ENCODE measurements around the gene RNU2-1.
"Not testable (repeated sequence)": the region's sequence is repeated elsewhere in the genome, so short reads cannot be mapped to it uniquely, and the experiment has no call there.

RNU2-1 gene

GRCh38 chr17:43233877-43234276, at the start of gene RNU2-1:
Gene RNU2-1 (minus strand): TSS chr17:43233977.
- not testable (repeated sequence) for ATAC-seq (ENCODE audit: low read depth); H3K9me3 ChIP-seq (ENCODE audit: severe bottlenecking); H3K36me3 ChIP-seq (ENCODE audit: low read depth); DNase-seq (ENCODE audit: low spot score); H3K27ac ChIP-seq (ENCODE audit: poor library complexity, severe bottlenecking); H3K4me3 ChIP-seq (ENCODE audit: severe bottlenecking); H3K4me1 ChIP-seq (ENCODE audit: insufficient read depth, poor library complexity, severe bottlenecking); H3K27me3 ChIP-seq (ENCODE audit: insufficient read depth, poor library complexity, severe bottlenecking)

DNA sequence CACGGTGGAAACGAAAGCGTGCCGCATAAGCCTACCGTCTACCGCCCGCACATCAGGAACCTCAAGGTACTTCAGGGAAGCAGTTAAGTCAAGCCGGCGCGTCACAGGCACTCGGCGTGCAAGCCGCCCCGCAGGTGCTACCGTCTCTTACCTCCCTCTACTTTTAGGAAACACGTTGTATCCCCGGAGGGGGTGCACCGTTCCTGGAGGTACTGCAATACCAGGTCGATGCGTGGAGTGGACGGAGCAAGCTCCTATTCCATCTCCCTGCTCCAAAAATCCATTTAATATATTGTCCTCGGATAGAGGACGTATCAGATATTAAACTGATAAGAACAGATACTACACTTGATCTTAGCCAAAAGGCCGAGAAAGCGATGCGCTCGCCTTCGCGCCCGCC, 39.1 kb upstream of the RNU2-1 start:
- not testable (repeated sequence) for H3K36me3 ChIP-seq (ENCODE audit: low read depth); H3K9me3 ChIP-seq (ENCODE audit: severe bottlenecking); DNase-seq (ENCODE audit: low spot score); H3K27ac ChIP-seq (ENCODE audit: poor library complexity, severe bottlenecking); H3K4me1 ChIP-seq (ENCODE audit: insufficient read depth, poor library complexity, severe bottlenecking); H3K4me3 ChIP-seq (ENCODE audit: severe bottlenecking); H3K27me3 ChIP-seq (ENCODE audit: insufficient read depth, poor library complexity, severe bottlenecking)
- peak; percentile 54 for ATAC-seq (ENCODE audit: low read depth)

- not testable (repeated sequence) for DNase-seq (ENCODE audit: low spot score); H3K4me3 ChIP-seq (ENCODE audit: severe bottlenecking); H3K9me3 ChIP-seq (ENCODE audit: severe bottlenecking); H3K27me3 ChIP-seq (ENCODE audit: insufficient read depth, poor library complexity, severe bottlenecking); H3K36me3 ChIP-seq (ENCODE audit: low read depth); H3K4me1 ChIP-seq (ENCODE audit: insufficient read depth, poor library complexity, severe bottlenecking); H3K27ac ChIP-seq (ENCODE audit: poor library complexity, severe bottlenecking)
- ATAC-seq (ENCODE audit: low read depth) = peak; percentile 21; the same call in 1 of the 3 replicates
Measured at GRCh38 chr17:43272483-43272882, 38.7 kb upstream of the RNU2-1 start.

DNA sequence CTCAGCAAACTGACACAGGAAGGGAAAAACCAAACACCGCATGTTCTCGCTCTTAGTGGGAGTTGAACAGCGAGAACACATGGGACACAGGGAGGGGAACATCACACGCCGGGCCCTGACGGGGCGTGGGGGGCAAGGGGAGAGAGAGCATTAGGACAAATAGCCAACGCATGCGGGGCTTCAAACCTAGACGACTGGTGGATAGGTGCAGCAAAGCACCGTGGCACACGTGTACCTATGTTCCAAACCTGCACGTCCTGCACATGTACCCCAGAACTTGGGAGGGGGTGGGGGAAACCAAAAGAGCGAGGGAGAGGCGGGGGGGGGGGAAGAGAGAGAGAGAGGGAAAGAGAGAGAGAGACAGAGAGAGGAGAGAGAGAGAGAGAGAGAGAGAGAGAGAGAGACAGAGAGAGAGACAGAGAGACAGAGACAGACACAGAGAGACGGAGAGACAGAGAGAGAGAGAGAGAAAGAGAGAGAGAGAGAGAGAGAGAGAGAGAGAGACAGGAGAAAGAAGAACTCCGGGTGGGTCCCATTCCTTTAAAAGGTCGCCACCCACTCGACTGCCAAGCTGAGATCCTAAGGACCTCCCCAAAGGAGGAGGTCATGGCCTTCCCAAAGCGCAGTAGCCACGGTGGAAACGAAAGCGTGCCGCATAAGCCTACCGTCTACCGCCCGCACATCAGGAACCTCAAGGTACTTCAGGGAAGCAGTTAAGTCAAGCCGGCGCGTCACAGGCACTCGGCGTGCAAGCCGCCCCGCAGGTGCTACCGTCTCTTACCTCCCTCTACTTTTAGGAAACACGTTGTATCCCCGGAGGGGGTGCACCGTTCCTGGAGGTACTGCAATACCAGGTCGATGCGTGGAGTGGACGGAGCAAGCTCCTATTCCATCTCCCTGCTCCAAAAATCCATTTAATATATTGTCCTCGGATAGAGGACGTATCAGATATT, 37.1 kb upstream of the RNU2-1 start:
- ATAC-seq (ENCODE audit: low read depth) = peak; percentile 55
- not testable (repeated sequence) for DNase-seq (ENCODE audit: low spot score); H3K36me3 ChIP-seq (ENCODE audit: low read depth)

GRCh38 chr17:43246456-43246855, 12.7 kb upstream of the RNU2-1 start:
- not testable (repeated sequence) for H3K4me3 ChIP-seq (ENCODE audit: severe bottlenecking); H3K27ac ChIP-seq (ENCODE audit: poor library complexity, severe bottlenecking); H3K4me1 ChIP-seq (ENCODE audit: insufficient read depth, poor library complexity, severe bottlenecking); H3K27me3 ChIP-seq (ENCODE audit: insufficient read depth, poor library complexity, severe bottlenecking); H3K9me3 ChIP-seq (ENCODE audit: severe bottlenecking); DNase-seq (ENCODE audit: low spot score); H3K36me3 ChIP-seq (ENCODE audit: low read depth); ATAC-seq (ENCODE audit: low read depth)

More for the DNA sequence above, 37.1 kb upstream of the RNU2-1 start:
- not testable (repeated sequence) for H3K4me1 ChIP-seq (ENCODE audit: insufficient read depth, poor library complexity, severe bottlenecking); H3K4me3 ChIP-seq (ENCODE audit: severe bottlenecking); H3K27ac ChIP-seq (ENCODE audit: poor library complexity, severe bottlenecking); H3K27me3 ChIP-seq (ENCODE audit: insufficient read depth, poor library complexity, severe bottlenecking); H3K9me3 ChIP-seq (ENCODE audit: severe bottlenecking)

DNA sequence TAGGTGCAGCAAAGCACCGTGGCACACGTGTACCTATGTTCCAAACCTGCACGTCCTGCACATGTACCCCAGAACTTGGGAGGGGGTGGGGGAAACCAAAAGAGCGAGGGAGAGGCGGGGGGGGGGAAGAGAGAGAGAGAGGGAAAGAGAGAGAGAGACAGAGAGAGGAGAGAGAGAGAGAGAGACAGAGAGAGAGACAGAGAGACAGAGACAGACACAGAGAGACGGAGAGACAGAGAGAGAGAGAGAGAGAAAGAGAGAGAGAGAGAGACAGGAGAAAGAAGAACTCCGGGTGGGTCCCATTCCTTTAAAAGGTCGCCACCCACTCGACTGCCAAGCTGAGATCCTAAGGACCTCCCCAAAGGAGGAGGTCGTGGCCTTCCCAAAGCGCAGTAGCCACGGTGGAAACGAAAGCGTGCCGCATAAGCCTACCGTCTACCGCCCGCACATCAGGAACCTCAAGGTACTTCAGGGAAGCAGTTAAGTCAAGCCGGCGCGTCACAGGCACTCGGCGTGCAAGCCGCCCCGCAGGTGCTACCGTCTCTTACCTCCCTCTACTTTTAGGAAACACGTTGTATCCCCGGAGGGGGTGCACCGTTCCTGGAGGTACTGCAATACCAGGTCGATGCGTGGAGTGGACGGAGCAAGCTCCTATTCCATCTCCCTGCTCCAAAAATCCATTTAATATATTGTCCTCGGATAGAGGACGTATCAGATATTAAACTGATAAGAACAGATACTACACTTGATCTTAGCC, 7.0 kb upstream of the RNU2-1 start:
- ATAC-seq (ENCODE audit: low read depth) = peak; percentile 66
- DNase-seq (ENCODE audit: low spot score); H3K4me3 ChIP-seq (ENCODE audit: severe bottlenecking); H3K27ac ChIP-seq (ENCODE audit: poor library complexity, severe bottlenecking); H3K4me1 ChIP-seq (ENCODE audit: insufficient read depth, poor library complexity, severe bottlenecking); H3K27me3 ChIP-seq (ENCODE audit: insufficient read depth, poor library complexity, severe bottlenecking); H3K9me3 ChIP-seq (ENCODE audit: severe bottlenecking); H3K36me3 ChIP-seq (ENCODE audit: low read depth): not testable (repeated sequence)

- not testable (repeated sequence) for DNase-seq (ENCODE audit: low spot score); H3K27ac ChIP-seq (ENCODE audit: poor library complexity, severe bottlenecking); H3K9me3 ChIP-seq (ENCODE audit: severe bottlenecking); H3K4me1 ChIP-seq (ENCODE audit: insufficient read depth, poor library complexity, severe bottlenecking); H3K27me3 ChIP-seq (ENCODE audit: insufficient read depth, poor library complexity, severe bottlenecking); H3K4me3 ChIP-seq (ENCODE audit: severe bottlenecking); H3K36me3 ChIP-seq (ENCODE audit: low read depth)
- ATAC-seq (ENCODE audit: low read depth) = peak; percentile 64
Measured at GRCh38 chr17:43239597-43239996, 5.8 kb upstream of the RNU2-1 start.

- not testable (repeated sequence) for H3K27me3 ChIP-seq (ENCODE audit: insufficient read depth, poor library complexity, severe bottlenecking); DNase-seq (ENCODE audit: low spot score); H3K4me3 ChIP-seq (ENCODE audit: severe bottlenecking); H3K9me3 ChIP-seq (ENCODE audit: severe bottlenecking); H3K27ac ChIP-seq (ENCODE audit: poor library complexity, severe bottlenecking); H3K36me3 ChIP-seq (ENCODE audit: low read depth); ATAC-seq (ENCODE audit: low read depth); H3K4me1 ChIP-seq (ENCODE audit: insufficient read depth, poor library complexity, severe bottlenecking)
Measured at GRCh38 chr17:43233263-43233662, 514 bp downstream of the RNU2-1 start.

GRCh38 chr17:43232021-43232699, 1.6 kb downstream of the RNU2-1 start:
- H3K9me3 ChIP-seq (ENCODE audit: severe bottlenecking); H3K36me3 ChIP-seq (ENCODE audit: low read depth); H3K27me3 ChIP-seq (ENCODE audit: insufficient read depth, poor library complexity, severe bottlenecking); H3K4me1 ChIP-seq (ENCODE audit: insufficient read depth, poor library complexity, severe bottlenecking); ATAC-seq (ENCODE audit: low read depth); H3K4me3 ChIP-seq (ENCODE audit: severe bottlenecking); H3K27ac ChIP-seq (ENCODE audit: poor library complexity, severe bottlenecking): not testable (repeated sequence)
- DNase-seq (ENCODE audit: low spot score) = peak; percentile 95

GRCh38 chr17:43231205-43232020, 2.4 kb downstream of the RNU2-1 start:
- H3K4me1 ChIP-seq (ENCODE audit: insufficient read depth, poor library complexity, severe bottlenecking); DNase-seq (ENCODE audit: low spot score); H3K9me3 ChIP-seq (ENCODE audit: severe bottlenecking); H3K27me3 ChIP-seq (ENCODE audit: insufficient read depth, poor library complexity, severe bottlenecking); H3K36me3 ChIP-seq (ENCODE audit: low read depth); H3K27ac ChIP-seq (ENCODE audit: poor library complexity, severe bottlenecking); H3K4me3 ChIP-seq (ENCODE audit: severe bottlenecking): not testable (repeated sequence)
- 0 out of 3 replicates have a peak, but pooled peaks have one; percentile 14 for ATAC-seq (ENCODE audit: low read depth)

Measured in RWPE2 (cell line).